Ishikawa (cell line): Measurements from ENCODE around the gene FAHD1.

ENCODE experiments used
- CEBPB ChIP-seq: IDR thresholded peaks from 2 replicates; pipeline ENCODE4 v1.6.1; 2012
- CREB1 ChIP-seq: IDR thresholded peaks from 2 replicates; pipeline ENCODE4 v1.6.1; 2012; ENCODE audit warnings: low read depth
- EGR1 ChIP-seq: IDR thresholded peaks from 2 replicates; pipeline ENCODE4 v1.6.1; 2012
- EP300 ChIP-seq: IDR thresholded peaks from 2 replicates; pipeline ENCODE4 v1.6.1; 2012; ENCODE audit warnings: borderline replicate concordance
- FOXM1 ChIP-seq: IDR thresholded peaks from 2 replicates; pipeline ENCODE4 v1.6.1; 2012; ENCODE audit warnings: low read depth, borderline replicate concordance
- MAX ChIP-seq: IDR thresholded peaks from 2 replicates; pipeline ENCODE4 v1.6.1; 2012
- NFIC ChIP-seq: IDR thresholded peaks from 2 replicates; pipeline ENCODE4 v1.6.1; 2012
- RAD21 ChIP-seq: IDR thresholded peaks from 2 replicates; pipeline ENCODE4 v1.6.1; 2012; ENCODE audit warnings: low read depth
- TAF1 ChIP-seq: IDR thresholded peaks from 2 replicates; pipeline ENCODE4 v1.6.1; 2012; ENCODE audit warnings: low read depth, mild to moderate bottlenecking
- TCF12 ChIP-seq: IDR thresholded peaks from 2 replicates; pipeline ENCODE4 v1.6.1; 2012; ENCODE audit warnings: low read depth
- TEAD4 ChIP-seq: IDR thresholded peaks from 2 replicates; pipeline ENCODE4 v1.6.1; 2012
- USF1 ChIP-seq: IDR thresholded peaks from 2 replicates; pipeline ENCODE4 v1.6.1; 2012
- YY1 ChIP-seq: IDR thresholded peaks from 2 replicates; pipeline ENCODE4 v1.6.1; 2012; ENCODE audit warnings: low read depth
- ZBTB7A ChIP-seq: IDR thresholded peaks from 2 replicates; pipeline ENCODE4 v1.6.1; 2012; ENCODE audit warnings: low read depth
- TF ChIP-seq, protein P1 (sequence below): IDR thresholded peaks from 2 replicates; pipeline ENCODE4 v1.6.1; 2012; ENCODE audit warnings: low read depth, mild to moderate bottlenecking

FAHD1 gene

GRCh38 chr16:1784977-1785845, 41.8 kb upstream of the FAHD1 start:
- TF ChIP-seq TAF1 (no peak), CREB1 (no peak), EGR1 (no peak), ZBTB7A (no peak), MAX (no peak), USF1 (no peak), FOXM1 (no peak), RAD21 (no peak), TEAD4 (no peak)
- TF ChIP-seq, protein P1, sequence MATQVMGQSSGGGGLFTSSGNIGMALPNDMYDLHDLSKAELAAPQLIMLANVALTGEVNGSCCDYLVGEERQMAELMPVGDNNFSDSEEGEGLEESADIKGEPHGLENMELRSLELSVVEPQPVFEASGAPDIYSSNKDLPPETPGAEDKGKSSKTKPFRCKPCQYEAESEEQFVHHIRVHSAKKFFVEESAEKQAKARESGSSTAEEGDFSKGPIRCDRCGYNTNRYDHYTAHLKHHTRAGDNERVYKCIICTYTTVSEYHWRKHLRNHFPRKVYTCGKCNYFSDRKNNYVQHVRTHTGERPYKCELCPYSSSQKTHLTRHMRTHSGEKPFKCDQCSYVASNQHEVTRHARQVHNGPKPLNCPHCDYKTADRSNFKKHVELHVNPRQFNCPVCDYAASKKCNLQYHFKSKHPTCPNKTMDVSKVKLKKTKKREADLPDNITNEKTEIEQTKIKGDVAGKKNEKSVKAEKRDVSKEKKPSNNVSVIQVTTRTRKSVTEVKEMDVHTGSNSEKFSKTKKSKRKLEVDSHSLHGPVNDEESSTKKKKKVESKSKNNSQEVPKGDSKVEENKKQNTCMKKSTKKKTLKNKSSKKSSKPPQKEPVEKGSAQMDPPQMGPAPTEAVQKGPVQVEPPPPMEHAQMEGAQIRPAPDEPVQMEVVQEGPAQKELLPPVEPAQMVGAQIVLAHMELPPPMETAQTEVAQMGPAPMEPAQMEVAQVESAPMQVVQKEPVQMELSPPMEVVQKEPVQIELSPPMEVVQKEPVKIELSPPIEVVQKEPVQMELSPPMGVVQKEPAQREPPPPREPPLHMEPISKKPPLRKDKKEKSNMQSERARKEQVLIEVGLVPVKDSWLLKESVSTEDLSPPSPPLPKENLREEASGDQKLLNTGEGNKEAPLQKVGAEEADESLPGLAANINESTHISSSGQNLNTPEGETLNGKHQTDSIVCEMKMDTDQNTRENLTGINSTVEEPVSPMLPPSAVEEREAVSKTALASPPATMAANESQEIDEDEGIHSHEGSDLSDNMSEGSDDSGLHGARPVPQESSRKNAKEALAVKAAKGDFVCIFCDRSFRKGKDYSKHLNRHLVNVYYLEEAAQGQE: no peak

- no peak for TF ChIP-seq TAF1
- no peak for TF ChIP-seq YY1
- no peak for TF ChIP-seq MAX
- no peak for TF ChIP-seq NFIC
- no peak for TF ChIP-seq TEAD4
- TF ChIP-seq TCF12: no peak
- TF ChIP-seq RAD21: no peak
- no peak for TF ChIP-seq CEBPB
- TF ChIP-seq EGR1: no peak
- no peak for TF ChIP-seq FOXM1
- TF ChIP-seq, protein P1: no peak
- TF ChIP-seq EP300: no peak
Measured at GRCh38 chr16:1785846-1786170, 41.2 kb upstream of the FAHD1 start.

GRCh38 chr16:1786242-1787055, 40.6 kb upstream of the FAHD1 start:
- TF ChIP-seq USF1 (no peak), TCF12 (no peak), YY1 (no peak), EP300 (no peak), NFIC (no peak), CREB1 (no peak), FOXM1 (no peak), TEAD4 (no peak), EGR1 (no peak), CEBPB (no peak), MAX (no peak), RAD21 (no peak), ZBTB7A (no peak), TAF1 (no peak)
- TF ChIP-seq, protein P1: no peak

GRCh38 chr16:1787056-1787321, 40.0 kb upstream of the FAHD1 start:
- TF ChIP-seq USF1 (no peak), TEAD4 (no peak), TCF12 (no peak), NFIC (no peak), CREB1 (no peak), TAF1 (no peak), MAX (no peak)
